Hepatocyte (in vitro differentiated cells): ENCODE measurements around the gene MAST3.

ENCODE experiments used
- EZH2 ChIP-seq: fragments of 200-600 bp; sonication (generic); IDR thresholded peaks from 2 replicates; pipeline ENCODE4 v1.6.1; 2016; ENCODE audit warnings: antibody characterized with exemption, mild to moderate bottlenecking, borderline replicate concordance
- EZH2phosphoT487 ChIP-seq: fragments of 200-600 bp; sonication (generic); IDR thresholded peaks from one replicate; pipeline ENCODE4 v1.6.1; 2018; ENCODE audit warnings: antibody characterized with exemption, mild to moderate bottlenecking, low read depth, moderate library complexity; ENCODE audit not compliant: unreplicated experiment, severe bottlenecking
- TF ChIP-seq, protein P1 (sequence below): fragments of 200-600 bp; sonication (generic); IDR thresholded peaks from 2 replicates; pipeline ENCODE4 v1.5.1; 2016; ENCODE audit warnings: antibody characterized with exemption, mild to moderate bottlenecking; ENCODE audit not compliant: poor library complexity

DNA sequence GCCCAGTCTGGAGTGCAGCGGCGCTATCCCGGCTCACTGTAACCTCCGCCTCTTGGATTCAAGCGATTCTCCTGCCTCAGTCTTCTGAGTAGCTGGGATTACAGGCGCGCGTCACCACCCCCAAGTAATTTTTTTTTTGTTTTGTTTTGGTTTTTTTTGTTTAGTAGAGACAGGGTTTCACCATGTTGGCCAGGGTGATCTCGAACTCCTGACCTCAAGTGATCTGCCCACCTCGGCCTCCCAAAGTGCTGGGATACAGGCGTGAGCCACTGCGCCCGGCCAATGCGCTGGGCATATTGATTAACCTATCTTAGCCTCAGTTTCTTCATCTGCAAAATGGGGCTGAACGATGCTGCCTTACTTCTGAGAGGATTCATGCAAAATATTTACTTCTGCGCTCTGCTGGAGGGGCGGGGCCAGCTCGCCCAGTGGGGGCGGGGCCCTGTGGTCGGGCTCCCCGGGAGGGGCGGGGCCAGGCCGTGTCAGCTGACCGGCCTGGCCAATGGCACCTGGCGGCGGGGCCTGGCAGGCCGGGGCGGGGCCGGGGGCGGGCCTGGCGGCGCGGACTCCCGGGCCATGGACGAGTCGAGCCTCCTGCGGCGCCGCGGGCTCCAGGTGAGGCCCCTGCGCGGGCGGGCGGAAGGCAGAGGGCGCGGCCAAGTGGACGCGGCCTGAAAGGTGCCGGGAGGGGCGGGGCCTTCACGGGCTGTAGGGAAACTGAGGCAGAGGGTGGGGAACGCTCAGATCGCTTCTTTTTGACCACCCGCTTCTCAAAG is at the start of gene MAST3:
- TF ChIP-seq, protein P1, sequence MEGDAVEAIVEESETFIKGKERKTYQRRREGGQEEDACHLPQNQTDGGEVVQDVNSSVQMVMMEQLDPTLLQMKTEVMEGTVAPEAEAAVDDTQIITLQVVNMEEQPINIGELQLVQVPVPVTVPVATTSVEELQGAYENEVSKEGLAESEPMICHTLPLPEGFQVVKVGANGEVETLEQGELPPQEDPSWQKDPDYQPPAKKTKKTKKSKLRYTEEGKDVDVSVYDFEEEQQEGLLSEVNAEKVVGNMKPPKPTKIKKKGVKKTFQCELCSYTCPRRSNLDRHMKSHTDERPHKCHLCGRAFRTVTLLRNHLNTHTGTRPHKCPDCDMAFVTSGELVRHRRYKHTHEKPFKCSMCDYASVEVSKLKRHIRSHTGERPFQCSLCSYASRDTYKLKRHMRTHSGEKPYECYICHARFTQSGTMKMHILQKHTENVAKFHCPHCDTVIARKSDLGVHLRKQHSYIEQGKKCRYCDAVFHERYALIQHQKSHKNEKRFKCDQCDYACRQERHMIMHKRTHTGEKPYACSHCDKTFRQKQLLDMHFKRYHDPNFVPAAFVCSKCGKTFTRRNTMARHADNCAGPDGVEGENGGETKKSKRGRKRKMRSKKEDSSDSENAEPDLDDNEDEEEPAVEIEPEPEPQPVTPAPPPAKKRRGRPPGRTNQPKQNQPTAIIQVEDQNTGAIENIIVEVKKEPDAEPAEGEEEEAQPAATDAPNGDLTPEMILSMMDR: no peak
- TF ChIP-seq EZH2phosphoT487 (no peak), EZH2 (no peak)
